ENCODE data around the gene ANKRD2.

GRCh38 chr10:97547271-97547600 lies 25.3 kb upstream of the ANKRD2 start:
- no peak for TF ChIP-seq CTCF (IDR thresholded peaks at IDR 0.05)
- TF ChIP-seq POLR2AphosphoS5 (IDR thresholded peaks at IDR 0.05), result no peak
- TF ChIP-seq EP300 (IDR thresholded peaks at IDR 0.05), result no peak
